ENCODE data around the gene PRDX6.

DNA sequence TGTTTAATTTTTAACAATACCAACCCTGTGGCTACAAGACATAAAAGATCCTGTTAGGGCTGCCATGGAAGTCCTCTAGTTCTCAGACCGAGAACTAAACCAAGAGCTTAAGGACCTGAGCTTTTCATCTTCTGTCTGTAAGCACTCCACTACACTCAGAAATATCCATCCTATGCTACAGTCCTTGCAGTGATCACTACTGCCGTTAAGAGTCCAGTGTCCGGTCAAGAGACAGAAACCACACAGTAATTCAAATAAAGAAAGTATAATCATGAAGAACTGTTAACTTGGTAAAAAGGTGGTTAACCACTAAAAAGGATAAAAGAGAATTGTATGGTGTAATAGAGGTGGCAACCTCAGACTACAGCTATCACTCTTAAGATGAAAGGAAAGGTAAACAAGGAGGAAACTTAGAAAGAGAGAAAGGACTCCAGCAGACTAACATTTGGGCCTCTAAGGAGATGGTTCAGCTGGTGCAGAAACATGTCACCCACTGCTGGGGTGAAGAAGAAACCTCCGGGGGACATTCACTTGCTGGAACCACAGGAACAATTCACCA, 22.1 kb upstream of the PRDX6 start:
- TF ChIP-seq, protein P1, sequence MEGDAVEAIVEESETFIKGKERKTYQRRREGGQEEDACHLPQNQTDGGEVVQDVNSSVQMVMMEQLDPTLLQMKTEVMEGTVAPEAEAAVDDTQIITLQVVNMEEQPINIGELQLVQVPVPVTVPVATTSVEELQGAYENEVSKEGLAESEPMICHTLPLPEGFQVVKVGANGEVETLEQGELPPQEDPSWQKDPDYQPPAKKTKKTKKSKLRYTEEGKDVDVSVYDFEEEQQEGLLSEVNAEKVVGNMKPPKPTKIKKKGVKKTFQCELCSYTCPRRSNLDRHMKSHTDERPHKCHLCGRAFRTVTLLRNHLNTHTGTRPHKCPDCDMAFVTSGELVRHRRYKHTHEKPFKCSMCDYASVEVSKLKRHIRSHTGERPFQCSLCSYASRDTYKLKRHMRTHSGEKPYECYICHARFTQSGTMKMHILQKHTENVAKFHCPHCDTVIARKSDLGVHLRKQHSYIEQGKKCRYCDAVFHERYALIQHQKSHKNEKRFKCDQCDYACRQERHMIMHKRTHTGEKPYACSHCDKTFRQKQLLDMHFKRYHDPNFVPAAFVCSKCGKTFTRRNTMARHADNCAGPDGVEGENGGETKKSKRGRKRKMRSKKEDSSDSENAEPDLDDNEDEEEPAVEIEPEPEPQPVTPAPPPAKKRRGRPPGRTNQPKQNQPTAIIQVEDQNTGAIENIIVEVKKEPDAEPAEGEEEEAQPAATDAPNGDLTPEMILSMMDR (conservative IDR thresholded peaks at IDR 0.05; ENCODE audit: low read depth, low read length): no peak
- TF ChIP-seq POLR2A (IDR thresholded peaks at IDR 0.05; ENCODE audit: low read depth, low read length): no peak
- TF ChIP-seq MXI1 (IDR thresholded peaks at IDR 0.05; ENCODE audit: borderline replicate concordance, low read depth, low read length): no peak
- no peak for TF ChIP-seq MAZ (IDR thresholded peaks at IDR 0.05; ENCODE audit: borderline replicate concordance, low read depth, low read length)
- no peak for TF ChIP-seq CEBPB (IDR thresholded peaks at IDR 0.05; ENCODE audit: low read depth, low read length)
- TF ChIP-seq RAD21 (IDR thresholded peaks at IDR 0.05; ENCODE audit: low read length): no peak
- no peak for TF ChIP-seq RFX5 (IDR thresholded peaks at IDR 0.05; ENCODE audit: low read depth, low read length)
- TF ChIP-seq, protein P2, sequence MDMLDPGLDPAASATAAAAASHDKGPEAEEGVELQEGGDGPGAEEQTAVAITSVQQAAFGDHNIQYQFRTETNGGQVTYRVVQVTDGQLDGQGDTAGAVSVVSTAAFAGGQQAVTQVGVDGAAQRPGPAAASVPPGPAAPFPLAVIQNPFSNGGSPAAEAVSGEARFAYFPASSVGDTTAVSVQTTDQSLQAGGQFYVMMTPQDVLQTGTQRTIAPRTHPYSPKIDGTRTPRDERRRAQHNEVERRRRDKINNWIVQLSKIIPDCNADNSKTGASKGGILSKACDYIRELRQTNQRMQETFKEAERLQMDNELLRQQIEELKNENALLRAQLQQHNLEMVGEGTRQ (IDR thresholded peaks at IDR 0.05; ENCODE audit: low read depth, low read length): no peak
- TF ChIP-seq RCOR1 (IDR thresholded peaks at IDR 0.05; ENCODE audit: insufficient replicate concordance, low read length): no peak
- no peak for TF ChIP-seq CHD1 (IDR thresholded peaks at IDR 0.05; ENCODE audit: low read depth, low read length)
- TF ChIP-seq SMC3 (IDR thresholded peaks at IDR 0.05; ENCODE audit: low read depth, low read length): no peak
- TF ChIP-seq, protein P3, sequence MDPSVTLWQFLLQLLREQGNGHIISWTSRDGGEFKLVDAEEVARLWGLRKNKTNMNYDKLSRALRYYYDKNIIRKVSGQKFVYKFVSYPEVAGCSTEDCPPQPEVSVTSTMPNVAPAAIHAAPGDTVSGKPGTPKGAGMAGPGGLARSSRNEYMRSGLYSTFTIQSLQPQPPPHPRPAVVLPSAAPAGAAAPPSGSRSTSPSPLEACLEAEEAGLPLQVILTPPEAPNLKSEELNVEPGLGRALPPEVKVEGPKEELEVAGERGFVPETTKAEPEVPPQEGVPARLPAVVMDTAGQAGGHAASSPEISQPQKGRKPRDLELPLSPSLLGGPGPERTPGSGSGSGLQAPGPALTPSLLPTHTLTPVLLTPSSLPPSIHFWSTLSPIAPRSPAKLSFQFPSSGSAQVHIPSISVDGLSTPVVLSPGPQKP (IDR thresholded peaks at IDR 0.05; ENCODE audit: borderline replicate concordance, low read depth, low read length): no peak
- TF ChIP-seq BHLHE40 (IDR thresholded peaks at IDR 0.05; ENCODE audit: low read depth, low read length): no peak
- TF ChIP-seq FOS (IDR thresholded peaks at IDR 0.05; ENCODE audit: low read depth, low read length): no peak

Measured in IMR-90 (cell line).